Stimulated activated CD4-positive, alpha-beta T cell treated with anti-CD3 and anti-CD28 coated beads, Interleukin-2, amount 100 ng/mL, for 4 hours (primary cell): ENCODE data around the gene ALDH1B1.

Source experiments
- DNase-seq: peaks from one replicate; pipeline ENCODE4 v3.0.0-alpha.2; 2020; ENCODE audit warnings: low read depth

The ALDH1B1 gene

GRCh38 chr9:38440516-38440915, 48.0 kb downstream of the ALDH1B1 start:
- no peak for DNase-seq

GRCh38 chr9:38441347-38442085, 49.0 kb downstream of the ALDH1B1 start:
- DNase-seq = no peak

- DNase-seq = no peak
Observed at GRCh38 chr9:38442473-38443096, 50.1 kb downstream of the ALDH1B1 start.

GRCh38 chr9:38443181-38443580, 50.7 kb downstream of the ALDH1B1 start:
- no peak for DNase-seq

GRCh38 chr9:38443597-38443996, 51.1 kb downstream of the ALDH1B1 start:
- DNase-seq = no peak

- no peak for DNase-seq
Observed at GRCh38 chr9:38445154-38446043, 52.9 kb downstream of the ALDH1B1 start.

- no peak for DNase-seq
Observed at GRCh38 chr9:38447703-38448102, 55.2 kb downstream of the ALDH1B1 start.
